H1 (cell line): ENCODE results near the gene MCM8.

Experiments
- CHD1 ChIP-seq: IDR thresholded peaks from 2 replicates; pipeline ENCODE4 v1.6.1; 2012; ENCODE audit warnings: low read depth, low read length, improper control_type of control experiment
- POLR2A ChIP-seq, 2 experiments: IDR thresholded peaks; 1 replicate in 1 of 2; 2 replicates in 1 of 2; pipeline ENCODE4 v1.6.1; 2011; ENCODE audit warnings: low read depth in 2 of 2, low read length in 2 of 2, mild to moderate bottlenecking in 2 of 2; ENCODE audit errors: control extremely low read depth in 1 of 2
- SP1 ChIP-seq: IDR thresholded peaks from 2 replicates; pipeline ENCODE4 v1.6.1; 2011; ENCODE audit warnings: low read depth, low read length
- TF ChIP-seq, protein P1 (sequence below), 3 experiments: IDR thresholded peaks; 1 replicate in 2 of 3; 2 replicates in 1 of 3; pipeline versions ENCODE4 v1.5.1 to v1.6.1; 2011; ENCODE audit warnings: low read length in 3 of 3, mild to moderate bottlenecking in 3 of 3, inconsistent platforms in 2 of 3, low read depth in 1 of 3, moderate library complexity in 1 of 3; ENCODE audit not compliant: insufficient read depth in 1 of 3; ENCODE audit errors: control extremely low read depth in 1 of 3
- TF ChIP-seq, protein P2 (sequence below): IDR thresholded peaks from 2 replicates; pipeline ENCODE4 v1.6.1; 2012; ENCODE audit warnings: inconsistent platforms

DNA sequence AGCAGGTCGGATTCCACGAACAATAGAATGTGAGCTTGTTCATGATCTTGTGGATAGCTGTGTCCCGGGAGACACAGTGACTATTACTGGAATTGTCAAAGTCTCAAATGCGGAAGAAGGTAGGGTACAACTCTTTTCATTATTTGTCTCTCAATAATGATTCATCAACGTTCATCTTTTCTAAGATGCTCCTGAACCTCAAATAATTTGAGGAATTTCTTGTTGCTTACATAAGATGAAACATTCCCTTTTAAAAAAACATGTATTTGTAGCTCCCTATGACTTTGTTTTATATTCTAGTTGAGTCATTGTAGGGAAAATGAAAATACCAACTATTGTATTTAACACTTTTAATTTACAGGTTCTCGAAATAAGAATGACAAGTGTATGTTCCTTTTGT lies 17.0 kb downstream of the MCM8 start:
- no peak for TF ChIP-seq CHD1
- TF ChIP-seq SP1: no peak
- TF ChIP-seq, protein P1, sequence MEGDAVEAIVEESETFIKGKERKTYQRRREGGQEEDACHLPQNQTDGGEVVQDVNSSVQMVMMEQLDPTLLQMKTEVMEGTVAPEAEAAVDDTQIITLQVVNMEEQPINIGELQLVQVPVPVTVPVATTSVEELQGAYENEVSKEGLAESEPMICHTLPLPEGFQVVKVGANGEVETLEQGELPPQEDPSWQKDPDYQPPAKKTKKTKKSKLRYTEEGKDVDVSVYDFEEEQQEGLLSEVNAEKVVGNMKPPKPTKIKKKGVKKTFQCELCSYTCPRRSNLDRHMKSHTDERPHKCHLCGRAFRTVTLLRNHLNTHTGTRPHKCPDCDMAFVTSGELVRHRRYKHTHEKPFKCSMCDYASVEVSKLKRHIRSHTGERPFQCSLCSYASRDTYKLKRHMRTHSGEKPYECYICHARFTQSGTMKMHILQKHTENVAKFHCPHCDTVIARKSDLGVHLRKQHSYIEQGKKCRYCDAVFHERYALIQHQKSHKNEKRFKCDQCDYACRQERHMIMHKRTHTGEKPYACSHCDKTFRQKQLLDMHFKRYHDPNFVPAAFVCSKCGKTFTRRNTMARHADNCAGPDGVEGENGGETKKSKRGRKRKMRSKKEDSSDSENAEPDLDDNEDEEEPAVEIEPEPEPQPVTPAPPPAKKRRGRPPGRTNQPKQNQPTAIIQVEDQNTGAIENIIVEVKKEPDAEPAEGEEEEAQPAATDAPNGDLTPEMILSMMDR (IDR thresholded peaks at IDR 0.05; ENCODE audit: control extremely low read depth in 1 of 3, insufficient read depth in 1 of 3, low read depth in 1 of 3, low read length in 3 of 3): no peak
- TF ChIP-seq, protein P2, sequence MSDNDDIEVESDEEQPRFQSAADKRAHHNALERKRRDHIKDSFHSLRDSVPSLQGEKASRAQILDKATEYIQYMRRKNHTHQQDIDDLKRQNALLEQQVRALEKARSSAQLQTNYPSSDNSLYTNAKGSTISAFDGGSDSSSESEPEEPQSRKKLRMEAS: no peak
- no peak for TF ChIP-seq POLR2A (IDR thresholded peaks at IDR 0.05; ENCODE audit: control extremely low read depth in 1 of 2, low read depth in 2 of 2, low read length in 2 of 2)
